GM19240 (cell line): Measurements from ENCODE around the gene PCCB.
"Not testable (repeated sequence)": the region's sequence is repeated elsewhere in the genome, so short reads cannot be mapped to it uniquely, and the experiment has no call there.

Experiments used
- DNase-seq: peaks from one replicate; pipeline ENCODE4 v3.0.0; 2011; ENCODE audit warnings: low spot score; ENCODE audit not compliant: insufficient read length

The PCCB gene

GRCh38 chr3:136326316-136326715 is 76.2 kb downstream of the PCCB start:
- no peak for DNase-seq

- no peak for DNase-seq
These were observed 77.5 kb downstream of the PCCB start for GRCh38 chr3:136327671-136328070.

GRCh38 chr3:136329593-136329992 is 79.5 kb downstream of the PCCB start:
- DNase-seq: no peak

- DNase-seq: no peak
These were observed 80.8 kb downstream of the PCCB start for GRCh38 chr3:136330900-136331299.

GRCh38 chr3:136332302-136332701 is 82.2 kb downstream of the PCCB start:
- no peak for DNase-seq

- DNase-seq: no peak
These were observed 82.6 kb downstream of the PCCB start for GRCh38 chr3:136332776-136333175.

GRCh38 chr3:136334209-136334608 is 84.1 kb downstream of the PCCB start:
- DNase-seq: no peak

- not testable (repeated sequence) for DNase-seq
These were observed 84.6 kb downstream of the PCCB start for GRCh38 chr3:136334726-136335125.

GRCh38 chr3:136336329-136337100 is 86.4 kb downstream of the PCCB start:
- DNase-seq: no peak

- no peak for DNase-seq
These were observed 93.3 kb downstream of the PCCB start for GRCh38 chr3:136343446-136343845.

GRCh38 chr3:136343873-136344555 is 93.9 kb downstream of the PCCB start:
- DNase-seq: no peak

- DNase-seq: no peak
These were observed 96.3 kb downstream of the PCCB start for GRCh38 chr3:136346486-136346885.

GRCh38 chr3:136350132-136350531 is 100.0 kb downstream of the PCCB start:
- no peak for DNase-seq

- DNase-seq: no peak
These were observed 100.4 kb downstream of the PCCB start for GRCh38 chr3:136350557-136350956.

GRCh38 chr3:136351351-136351750 is 101.2 kb downstream of the PCCB start:
- DNase-seq: no peak

GRCh38 chr3:136351905-136352304 is 101.8 kb downstream of the PCCB start:
- no peak for DNase-seq

- no peak for DNase-seq
These were observed 103.3 kb downstream of the PCCB start for GRCh38 chr3:136353461-136353860.

- no peak for DNase-seq
These were observed 116.1 kb downstream of the PCCB start for GRCh38 chr3:136366289-136366688.

GRCh38 chr3:136375800-136376199 is 125.7 kb downstream of the PCCB start:
- not testable (repeated sequence) for DNase-seq

GRCh38 chr3:136377508-136377907 is 127.4 kb downstream of the PCCB start:
- DNase-seq: no peak

GRCh38 chr3:136378011-136378410 is 127.9 kb downstream of the PCCB start:
- no peak for DNase-seq
